Stimulated activated CD4-positive, alpha-beta T cell treated with anti-CD3 and anti-CD28 coated beads, Interleukin-2, amount 100 ng/mL, for 24 hours (primary cell): ENCODE data around the gene MTX1.
"Not testable (repeated sequence)": the region's sequence is repeated elsewhere in the genome, so short reads cannot be mapped to it uniquely, and the experiment has no call there.

Experiments used
- DNase-seq, 2 donors: peaks; one replicate each; pipeline ENCODE4 v3.0.0-alpha.2; 2020

MTX1 gene

DNA sequence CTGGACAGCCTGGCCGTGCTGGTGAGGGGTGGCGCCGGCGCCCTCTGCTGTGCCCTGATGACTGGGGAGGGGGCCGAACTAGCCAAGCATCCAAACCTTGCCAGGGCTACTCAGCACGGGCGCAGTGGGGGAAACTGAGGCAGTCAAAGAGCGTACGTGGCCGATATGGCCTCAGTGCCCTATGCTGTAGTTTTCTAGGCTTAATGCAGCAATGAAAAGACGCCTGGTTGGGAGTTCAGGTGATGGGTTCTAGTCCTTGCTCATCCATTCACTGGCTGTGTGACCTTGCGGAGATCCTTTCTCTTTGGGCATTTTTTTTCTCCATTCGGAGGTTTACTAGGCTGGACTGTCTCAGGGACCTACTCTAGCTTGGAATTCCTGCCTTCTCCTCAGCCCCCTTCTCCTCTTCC is 822 bp downstream of the MTX1 start:
- no peak for DNase-seq

DNA sequence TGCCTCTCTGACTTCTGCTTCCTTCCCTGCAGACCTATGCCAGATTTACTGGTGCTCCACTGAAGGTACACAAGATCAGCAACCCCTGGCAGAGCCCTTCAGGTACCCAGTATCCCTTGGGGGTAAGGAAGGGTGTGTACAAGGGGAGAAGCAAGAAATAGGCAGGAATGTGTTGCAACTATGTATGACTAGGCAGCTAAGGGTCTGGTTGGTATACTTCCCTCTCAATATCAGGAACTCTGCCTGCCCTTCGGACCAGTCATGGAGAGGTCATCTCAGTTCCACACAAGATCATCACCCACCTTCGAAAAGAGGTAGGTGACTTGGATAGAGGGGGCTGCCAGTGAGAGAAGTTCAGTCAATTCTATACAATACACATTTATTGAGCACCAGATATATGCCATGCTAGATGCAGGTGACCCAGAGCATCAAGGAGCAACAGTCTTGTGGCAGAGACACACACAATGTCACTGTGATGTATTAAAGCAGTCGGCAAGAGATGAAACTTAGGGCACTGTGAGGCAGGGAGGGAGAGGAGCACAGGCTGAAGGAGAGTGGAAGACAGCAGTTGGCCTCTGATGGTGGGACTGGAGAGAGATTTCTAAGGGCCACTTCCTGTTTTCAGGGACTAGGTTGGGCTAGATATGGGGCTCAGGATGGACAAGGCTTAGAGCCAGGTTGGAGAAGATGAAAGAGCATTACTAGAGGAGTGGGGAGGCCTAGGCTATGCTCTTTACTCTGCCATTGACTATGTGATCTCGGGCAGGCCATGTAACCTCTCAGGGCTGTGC is 2.0 kb downstream of the MTX1 start:
- no peak for DNase-seq

GRCh38 chr1:155211381-155212050 is 3.0 kb downstream of the MTX1 start:
- DNase-seq = not testable (repeated sequence)

GRCh38 chr1:155212051-155212440 is 3.6 kb downstream of the MTX1 start:
- DNase-seq = not testable (repeated sequence)

DNA sequence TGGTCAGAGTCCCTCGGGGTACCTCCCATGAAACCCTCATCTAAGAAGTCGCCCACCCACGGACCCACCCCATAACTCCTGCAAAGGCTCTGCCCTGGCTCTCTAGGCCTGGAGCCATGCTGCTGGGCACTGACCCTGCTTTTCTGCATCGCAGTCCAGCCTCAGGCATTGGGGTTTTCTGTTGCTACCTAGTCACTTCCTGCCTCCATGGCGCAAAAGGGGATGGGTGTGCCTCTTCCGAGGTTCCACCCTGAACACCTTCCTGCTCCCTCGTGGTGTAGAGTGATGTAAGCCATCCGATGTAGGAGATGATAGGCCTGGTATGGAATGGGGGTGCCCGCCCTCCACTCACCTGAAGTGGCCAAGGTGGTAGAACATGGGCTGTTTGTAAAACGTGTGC is 6.2 kb downstream of the MTX1 start:
- DNase-seq = not testable (repeated sequence)

GRCh38 chr1:155218854-155219591 is 10.5 kb downstream of the MTX1 start:
- no peak for DNase-seq

GRCh38 chr1:155219592-155220031 is 11.1 kb downstream of the MTX1 start:
- DNase-seq = no peak

- DNase-seq = not testable (repeated sequence)
Observed at GRCh38 chr1:155220211-155220965, 11.9 kb downstream of the MTX1 start.

DNA sequence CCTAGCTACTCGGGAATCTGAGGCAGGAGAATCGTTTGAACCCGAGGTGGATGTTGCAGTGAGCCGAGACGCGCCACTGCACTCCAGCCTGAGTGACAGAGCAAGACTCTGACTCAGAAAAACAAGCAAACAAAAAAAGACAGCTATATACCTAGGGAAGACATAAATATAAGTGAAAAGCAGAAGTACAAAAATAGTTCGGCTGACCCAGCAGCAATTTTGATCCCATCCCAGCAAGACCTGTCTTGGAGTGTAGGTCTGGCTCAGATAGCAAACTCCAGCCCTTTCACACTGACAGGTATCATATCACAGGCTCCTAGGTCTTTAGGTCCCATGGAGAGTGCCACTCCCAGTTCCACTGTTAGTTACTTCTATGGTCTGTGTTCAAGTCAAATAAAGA is 14.6 kb downstream of the MTX1 start:
- DNase-seq = no peak

DNA sequence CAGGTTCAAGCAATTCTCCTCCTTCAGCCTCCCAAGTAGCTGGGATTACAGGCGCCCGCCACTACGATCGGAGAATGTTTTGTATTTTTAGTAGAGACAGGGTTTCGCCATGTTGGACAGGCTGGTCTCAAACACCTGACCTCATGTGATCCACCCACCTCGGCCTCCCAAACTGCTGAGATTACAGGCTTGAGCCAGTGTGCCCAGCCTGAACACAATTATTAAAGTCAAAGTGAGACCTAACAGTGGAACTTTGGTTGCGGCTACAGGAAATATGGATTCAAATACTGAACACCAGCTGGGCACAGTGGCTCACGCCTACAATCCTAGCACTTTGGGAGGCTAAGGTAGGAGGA is 16.9 kb downstream of the MTX1 start:
- not testable (repeated sequence) for DNase-seq

DNA sequence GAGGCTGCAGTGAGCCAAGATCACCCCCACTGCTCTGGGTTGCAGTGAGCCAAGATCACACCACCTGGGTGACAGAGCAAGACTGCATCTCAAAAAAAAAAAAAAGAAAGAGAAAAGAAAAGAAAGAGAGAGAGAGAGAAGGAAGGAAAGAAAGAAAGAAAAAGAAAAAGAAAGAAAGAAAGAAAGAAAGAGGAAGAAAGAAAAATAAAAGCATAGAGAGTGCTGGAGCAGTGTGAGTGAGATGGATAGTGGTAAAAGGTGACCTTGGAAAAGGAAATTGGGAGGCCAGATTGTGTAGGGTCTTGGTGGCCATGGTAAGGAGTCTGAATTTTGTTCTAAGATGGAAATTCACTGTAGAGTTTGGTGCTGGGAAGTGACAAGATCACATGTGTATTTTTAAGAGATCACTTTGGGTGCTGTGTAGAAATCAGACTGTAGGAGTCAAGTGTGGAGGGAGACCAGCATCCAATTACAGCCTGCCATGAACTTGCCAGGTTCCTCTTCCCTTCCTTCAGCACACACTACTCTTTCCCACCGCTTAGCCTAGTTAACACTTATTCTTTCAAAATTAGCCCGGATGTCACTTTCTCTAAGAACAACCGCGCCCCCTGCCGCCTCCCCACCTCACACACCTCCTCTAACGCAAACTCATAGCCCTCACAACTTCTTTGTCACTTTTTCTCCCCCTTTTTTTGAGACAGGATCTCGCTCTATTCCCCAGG is 17.9 kb downstream of the MTX1 start:
- DNase-seq = peak; percentile 81 to 83

DNA sequence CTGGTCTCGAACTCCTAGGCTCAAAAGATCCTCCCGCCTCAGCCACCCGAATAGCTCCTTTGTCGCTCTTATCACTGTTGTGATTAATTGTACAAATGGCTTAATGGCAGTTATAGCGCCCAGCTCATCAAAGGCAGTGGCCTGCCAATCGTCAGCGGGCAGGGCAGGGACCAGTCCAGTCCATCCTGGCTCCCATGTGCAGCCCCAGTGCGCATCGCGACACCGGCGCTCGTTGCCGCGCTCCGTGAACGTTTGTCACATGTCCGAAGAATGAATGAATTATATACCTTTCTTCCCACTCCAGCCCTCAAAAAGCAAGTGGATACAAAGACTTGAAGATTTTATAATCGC is 18.4 kb downstream of the MTX1 start:
- peak in 1 of 2 donors; percentile 65 for DNase-seq

DNA sequence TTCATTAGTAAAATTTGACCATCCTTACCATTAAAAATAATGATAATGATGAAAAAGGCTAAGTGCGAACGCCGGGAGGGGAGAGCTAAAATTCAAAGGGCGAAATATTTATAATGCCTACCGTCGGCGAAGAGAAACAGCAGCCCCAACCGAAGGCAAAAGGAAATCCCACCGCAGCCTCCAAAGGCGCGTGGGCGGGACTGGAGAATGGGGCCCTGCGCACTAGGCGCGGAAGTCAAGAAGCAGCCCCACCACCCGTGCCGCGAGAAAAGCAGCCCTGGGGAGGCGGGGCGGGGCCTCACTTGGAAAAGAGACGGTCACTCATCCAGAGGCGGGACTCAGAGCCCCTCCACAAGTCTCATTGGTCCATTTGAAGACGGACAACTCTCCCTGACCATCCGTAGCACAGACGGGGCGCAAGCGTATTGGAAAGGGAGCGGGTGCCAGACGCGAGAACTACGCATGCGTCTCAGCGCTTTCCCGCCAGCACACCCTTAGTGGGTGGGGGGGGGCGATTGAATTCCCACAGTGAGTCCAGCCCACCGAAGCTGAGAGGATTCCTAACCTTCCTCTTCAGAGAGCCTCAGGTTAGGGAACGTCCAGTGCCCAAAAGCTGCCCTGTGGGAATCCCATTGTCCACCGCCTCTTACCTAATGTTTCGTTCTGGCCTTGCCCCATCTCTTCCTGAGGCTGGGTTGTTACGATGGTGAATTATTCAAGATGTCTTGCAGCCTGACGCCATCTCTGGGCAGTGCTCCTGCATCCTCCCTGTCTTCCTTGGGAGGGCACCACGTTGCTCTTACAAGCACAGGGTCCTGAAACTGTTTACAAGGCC is 19.0 kb downstream of the MTX1 start:
- peak; percentile 99 to 100 for DNase-seq

DNA sequence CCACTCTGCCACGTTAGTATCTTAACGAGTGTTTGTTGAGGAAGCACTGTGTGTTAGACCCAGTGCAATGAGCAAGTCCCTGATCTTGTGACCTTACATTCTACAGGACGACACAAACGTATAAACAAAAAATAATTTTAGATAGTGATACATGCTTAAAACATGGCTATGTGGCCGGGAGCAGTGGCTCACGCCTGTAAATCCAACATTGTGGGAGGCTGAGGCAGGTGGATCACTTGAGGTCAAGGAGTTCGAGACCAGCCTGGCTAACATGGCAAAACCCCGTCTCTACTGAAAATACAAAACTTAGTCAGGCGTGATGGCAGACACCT is 19.6 kb downstream of the MTX1 start:
- DNase-seq = no peak

- not testable (repeated sequence) for DNase-seq
Observed at GRCh38 chr1:155231302-155231701, 22.8 kb downstream of the MTX1 start.

GRCh38 chr1:155232001-155232978 is 23.8 kb downstream of the MTX1 start:
- DNase-seq = not testable (repeated sequence)

- DNase-seq = not testable (repeated sequence)
Observed at GRCh38 chr1:155233502-155233901, 25.0 kb downstream of the MTX1 start.

- not testable (repeated sequence) for DNase-seq
Observed at GRCh38 chr1:155235375-155235774, 26.9 kb downstream of the MTX1 start.

GRCh38 chr1:155236451-155236850 is 28.0 kb downstream of the MTX1 start:
- no peak for DNase-seq

GRCh38 chr1:155241069-155241679 is 32.7 kb downstream of the MTX1 start:
- DNase-seq = peak; percentile 50 to 70
